CD4-positive, alpha-beta T cell treated with Interleukin-21 for 1 hour (primary cell): ENCODE results near the gene SHLD2.
"Not testable (repeated sequence)": the region's sequence is repeated elsewhere in the genome, so short reads cannot be mapped to it uniquely, and the experiment has no call there.

ENCODE experiments used
- DNase-seq: peaks from one replicate; pipeline ENCODE4 v3.0.0-alpha.2; 2020

SHLD2 gene

DNA sequence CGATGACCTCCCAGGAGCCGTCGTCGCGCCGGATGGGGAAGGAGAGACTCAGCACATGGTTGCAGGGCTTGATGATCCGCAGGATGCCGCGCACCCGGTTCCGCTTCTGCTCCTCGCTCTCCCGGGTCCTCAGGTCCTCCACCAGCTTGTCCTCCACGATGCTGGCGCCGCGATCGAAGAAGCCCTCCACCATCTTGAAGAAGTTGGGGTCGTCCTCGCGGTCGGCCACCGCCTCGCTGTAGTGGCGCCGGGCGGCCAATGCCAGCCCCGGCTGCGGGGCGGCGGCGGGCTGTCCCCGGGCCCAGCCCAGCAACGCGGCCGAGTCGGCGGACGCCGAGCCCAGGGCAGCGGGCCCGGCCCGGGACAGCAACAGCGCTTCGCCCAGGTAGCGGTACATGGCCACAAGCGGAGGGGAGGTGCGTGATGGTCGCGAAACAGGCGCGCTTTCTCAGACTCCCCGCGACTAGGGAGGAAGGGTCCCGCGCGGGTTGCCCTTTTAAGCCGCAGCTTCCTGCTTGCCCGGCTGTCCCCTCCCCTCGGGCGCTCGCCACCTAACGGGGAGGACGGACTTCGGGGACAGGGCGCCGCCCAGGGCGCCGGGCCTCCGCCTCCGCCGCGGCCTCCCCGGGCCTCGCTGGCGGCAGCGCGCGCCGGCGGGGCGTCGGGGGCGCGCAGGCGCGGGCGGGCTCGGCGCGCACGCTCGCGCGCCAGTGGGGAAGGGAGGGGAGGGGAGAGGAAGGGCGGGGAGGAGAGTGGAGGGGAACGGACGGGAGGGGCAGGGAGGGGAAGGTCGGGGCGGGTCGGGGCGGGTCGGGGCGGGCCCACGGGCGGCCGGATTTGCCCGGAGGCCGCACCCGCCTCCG lies at the start of gene SHLD2, which contains the start of gene GLUD1:
Gene SHLD2 (plus strand): TSS at position 834 of the 863 bp plus-strand sequence. CDS start 56,149 bp downstream, outside the sequence.
Gene GLUD1 (minus strand): TSS at position 471 of the 863 bp plus-strand sequence. CDS start 74 bp downstream, at position 397.
- peak; percentile 93 for DNase-seq

- DNase-seq, result no peak
These were observed 49.5 kb upstream of the SHLD2 start for GRCh38 chr10:87045434-87045938.

DNA sequence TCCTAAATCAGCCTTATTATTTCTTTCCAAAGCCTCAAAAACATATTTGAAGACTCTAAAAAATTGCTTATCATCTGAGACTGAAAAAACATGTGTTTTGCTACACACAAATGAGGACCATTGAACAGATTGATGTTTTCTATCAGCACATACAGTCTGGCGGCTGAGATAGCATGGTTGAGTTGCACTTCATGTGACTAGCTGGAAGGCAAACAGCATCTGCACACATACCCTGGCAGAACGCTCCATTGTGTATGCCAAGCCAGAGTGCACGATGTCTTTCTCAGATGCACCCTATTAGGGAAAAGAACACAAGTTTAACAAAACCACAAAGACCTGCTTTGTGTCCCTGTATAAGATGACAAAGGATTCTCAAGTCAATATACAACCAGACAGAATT lies 41.9 kb upstream of the SHLD2 start:
- DNase-seq, result no peak

- no peak for DNase-seq
These were observed 41.3 kb upstream of the SHLD2 start for GRCh38 chr10:87053577-87054181.

DNA sequence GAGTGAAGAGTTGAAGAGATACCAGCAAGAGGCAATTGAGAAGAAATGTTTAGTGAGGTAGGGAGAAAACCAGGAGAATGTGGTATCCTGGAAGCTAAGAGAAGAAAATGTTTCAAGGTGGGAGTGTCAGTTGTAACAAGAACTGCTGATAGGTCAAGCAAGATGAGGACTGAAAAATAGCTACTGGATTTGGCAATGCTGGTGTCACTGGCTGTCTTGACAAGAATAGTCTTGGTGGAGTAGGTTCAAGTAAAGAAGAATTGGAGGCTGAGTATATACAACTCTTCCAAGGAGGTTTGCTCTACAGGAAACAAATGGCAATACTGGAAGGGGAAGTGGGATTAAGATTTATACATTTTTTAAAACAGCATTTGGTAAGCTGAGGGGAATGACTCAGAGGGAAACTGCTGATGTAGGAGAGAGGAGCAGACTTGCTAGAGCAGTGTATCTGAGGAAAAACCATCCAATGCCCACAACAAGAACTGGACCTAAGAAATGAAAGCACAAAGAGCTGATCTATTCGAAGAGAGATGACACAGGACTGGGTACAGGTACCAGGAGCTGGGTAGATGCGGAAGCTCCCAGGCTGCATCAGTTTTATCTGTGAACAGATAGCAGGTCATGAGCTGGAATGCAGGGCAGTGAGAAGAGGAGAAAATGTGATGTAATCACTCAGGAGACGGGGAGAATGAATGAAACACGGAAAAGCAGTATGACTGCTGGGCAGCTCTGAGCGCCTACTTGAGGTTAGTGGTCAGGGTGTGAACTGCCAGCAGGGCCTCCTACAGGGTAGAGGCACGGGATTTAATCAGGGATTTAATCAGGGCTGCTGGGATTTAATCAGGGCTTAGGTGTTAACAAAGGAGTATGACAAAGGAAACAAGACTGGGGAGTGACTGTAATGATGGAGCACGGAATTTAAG lies 40.4 kb upstream of the SHLD2 start:
- no peak for DNase-seq

DNA sequence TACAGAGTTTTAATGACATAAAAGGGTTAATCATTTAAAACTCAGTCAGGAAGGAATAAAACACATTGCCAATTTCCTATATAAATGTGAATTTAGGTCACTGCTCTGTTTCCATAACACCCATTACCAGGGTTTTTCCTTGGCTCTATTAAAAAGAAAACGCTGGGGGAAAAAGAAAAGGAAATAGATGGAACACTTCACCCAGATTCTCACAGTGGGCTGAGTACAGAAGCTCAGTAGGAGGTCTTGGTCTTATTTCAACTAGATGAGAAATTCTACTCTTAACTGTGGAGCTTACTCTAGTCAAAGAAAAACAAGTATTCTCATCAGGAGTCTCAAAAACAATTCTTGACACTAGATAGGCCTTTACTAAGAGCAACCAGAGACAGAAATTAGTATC lies 36.8 kb upstream of the SHLD2 start:
- no peak for DNase-seq

DNA sequence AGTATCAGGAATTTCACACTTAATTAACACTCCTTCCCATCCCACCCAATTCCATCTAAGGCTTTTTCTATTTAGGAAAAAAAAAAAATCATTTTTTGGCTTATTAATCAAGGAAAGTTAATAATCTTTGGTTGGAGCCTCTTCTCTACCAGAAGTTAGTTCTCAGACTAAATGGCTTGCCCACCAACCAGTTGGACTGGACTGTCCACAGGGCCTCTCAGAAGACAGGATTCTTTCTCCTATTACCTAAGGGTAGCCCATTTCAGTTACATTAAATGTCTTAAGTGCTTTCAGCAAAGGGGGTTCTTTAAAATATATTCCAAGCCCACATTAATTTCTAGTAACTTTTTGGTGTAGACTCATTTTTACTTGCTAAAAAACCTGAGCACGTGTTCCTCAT lies 35.6 kb upstream of the SHLD2 start:
- DNase-seq, result no peak

DNA sequence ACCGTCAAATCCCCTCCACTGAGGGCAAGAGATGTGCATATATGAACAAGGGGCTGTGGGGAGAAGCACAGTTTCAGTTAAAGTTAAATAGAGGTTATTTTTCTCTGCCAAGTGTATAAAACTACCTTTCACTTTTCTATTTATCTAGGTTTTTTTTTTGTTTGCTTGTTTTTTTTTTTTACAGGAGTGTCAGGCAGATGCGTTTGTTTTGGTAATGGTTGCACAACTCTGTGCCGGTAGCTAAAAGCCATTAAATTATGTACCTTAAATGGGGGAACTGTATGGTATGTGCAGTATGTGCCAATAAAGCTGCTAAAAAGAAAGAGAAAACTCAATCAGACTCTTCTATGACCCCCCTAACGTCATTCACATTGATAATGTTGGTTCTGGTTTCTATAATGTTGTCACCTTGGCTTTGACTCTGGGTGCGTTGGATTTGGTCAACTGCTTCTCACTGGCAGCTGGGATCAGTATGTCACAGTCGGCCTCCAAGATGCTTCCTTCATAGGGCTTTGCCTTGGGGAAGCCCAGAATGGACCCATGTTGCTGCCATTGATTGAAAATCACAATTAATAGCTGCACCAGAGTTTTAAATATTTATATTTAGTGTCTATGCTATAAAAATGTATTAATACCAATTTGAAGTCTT lies 34.6 kb upstream of the SHLD2 start:
- DNase-seq, result no peak

- no peak for DNase-seq
These were observed 30.4 kb upstream of the SHLD2 start for GRCh38 chr10:87064651-87065050.

- no peak for DNase-seq
These were observed 28.8 kb upstream of the SHLD2 start for GRCh38 chr10:87066178-87066577.

DNA sequence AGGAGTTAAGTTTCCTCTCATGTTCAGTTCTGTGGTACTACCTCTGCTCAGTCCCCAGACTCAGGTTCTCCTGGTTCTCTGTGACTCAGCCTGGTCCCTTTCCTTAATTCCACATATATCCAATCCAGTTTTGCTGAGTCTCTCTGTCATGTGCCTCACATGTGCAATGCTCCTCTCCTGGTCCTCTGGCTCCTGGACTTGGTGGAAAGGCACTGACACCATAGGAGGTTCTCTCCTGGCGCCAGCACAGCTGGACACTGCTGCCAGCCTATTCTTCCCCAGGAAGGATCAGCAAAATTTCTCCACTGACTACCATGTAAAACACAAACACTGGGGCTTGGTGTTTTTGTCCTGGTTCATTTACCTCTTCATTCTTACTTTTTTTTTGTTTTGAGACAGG lies 28.1 kb upstream of the SHLD2 start:
- DNase-seq, result no peak

DNA sequence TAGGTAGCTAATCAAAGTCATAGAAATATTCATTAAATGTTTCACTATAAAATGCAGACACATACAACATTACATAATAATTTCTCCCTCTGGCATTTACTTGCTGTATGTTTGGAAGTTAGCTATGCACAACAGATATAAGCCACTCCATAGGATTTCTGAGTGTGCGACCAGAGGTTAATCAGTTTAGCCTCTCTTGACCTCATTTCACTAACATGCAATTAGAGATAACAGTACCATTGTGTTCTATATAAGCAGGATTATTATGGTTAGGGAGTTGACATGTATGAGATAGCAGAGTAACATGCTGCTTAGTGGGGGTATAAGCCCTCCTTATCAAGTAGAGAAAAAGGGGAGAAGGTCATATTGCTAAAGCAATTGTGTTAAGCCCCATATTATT lies 26.7 kb upstream of the SHLD2 start:
- no peak for DNase-seq

- DNase-seq, result no peak
These were observed 22.6 kb upstream of the SHLD2 start for GRCh38 chr10:87072449-87072848.

DNA sequence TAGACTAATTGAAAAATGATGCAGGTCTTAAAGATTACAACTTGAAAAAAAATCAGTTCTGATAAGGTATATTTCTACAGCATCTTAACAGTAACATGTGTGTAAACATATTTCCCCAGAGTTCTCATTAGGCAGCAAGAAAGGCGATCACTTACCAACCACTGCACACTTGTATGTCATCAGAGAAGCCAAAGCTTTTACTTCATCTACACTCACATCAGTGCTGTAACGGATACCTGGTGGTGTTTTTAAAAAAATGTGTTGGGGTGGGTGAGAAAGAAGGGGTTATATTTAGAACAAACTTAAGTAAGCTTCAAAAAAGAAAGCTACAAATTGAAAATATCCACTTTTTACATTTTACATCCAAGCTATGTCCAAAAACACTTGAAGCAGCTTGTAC lies 18.6 kb upstream of the SHLD2 start:
- not testable (repeated sequence) for DNase-seq

DNA sequence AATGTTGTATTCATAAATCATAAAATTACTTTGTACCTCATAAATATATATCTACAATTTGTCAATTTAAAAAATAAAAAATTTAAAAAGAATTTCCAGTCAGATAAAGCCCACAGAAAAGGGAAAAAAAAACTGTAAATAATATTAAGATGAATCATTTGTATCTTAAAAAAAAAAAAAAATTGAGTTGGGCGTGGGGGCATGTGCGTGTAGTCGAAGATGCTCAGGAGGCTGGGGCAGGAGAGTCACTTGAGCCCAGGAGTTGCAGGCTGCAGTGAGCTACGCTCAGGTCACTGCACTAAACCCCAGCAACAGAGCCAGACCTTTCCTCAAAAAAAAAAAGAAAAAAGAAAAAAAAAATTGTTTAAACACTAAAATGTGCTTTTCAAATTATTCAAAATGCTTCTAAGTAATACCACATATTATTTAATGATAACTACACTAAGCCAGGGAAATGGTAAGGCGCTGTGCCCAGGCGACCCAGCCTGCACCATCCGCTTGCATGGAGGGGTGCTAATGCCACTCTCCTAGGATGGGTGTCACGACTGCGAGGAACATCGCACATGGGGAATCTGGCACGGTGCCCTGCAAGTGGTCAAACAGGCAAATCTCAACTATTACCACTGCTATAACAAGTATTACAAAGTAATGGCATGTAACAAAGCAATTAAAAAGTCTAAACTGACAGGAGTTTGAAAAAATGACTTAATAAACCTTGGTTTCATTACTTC lies 15.7 kb upstream of the SHLD2 start:
- no peak for DNase-seq

- not testable (repeated sequence) for DNase-seq
These were observed 14.4 kb upstream of the SHLD2 start for GRCh38 chr10:87080621-87081020.

GRCh38 chr10:87081574-87081973 lies 13.4 kb upstream of the SHLD2 start:
- not testable (repeated sequence) for DNase-seq

- not testable (repeated sequence) for DNase-seq
These were observed 12.8 kb upstream of the SHLD2 start for GRCh38 chr10:87082219-87082618.

GRCh38 chr10:87083576-87084290 lies 11.3 kb upstream of the SHLD2 start:
- DNase-seq, result peak; percentile 62

DNA sequence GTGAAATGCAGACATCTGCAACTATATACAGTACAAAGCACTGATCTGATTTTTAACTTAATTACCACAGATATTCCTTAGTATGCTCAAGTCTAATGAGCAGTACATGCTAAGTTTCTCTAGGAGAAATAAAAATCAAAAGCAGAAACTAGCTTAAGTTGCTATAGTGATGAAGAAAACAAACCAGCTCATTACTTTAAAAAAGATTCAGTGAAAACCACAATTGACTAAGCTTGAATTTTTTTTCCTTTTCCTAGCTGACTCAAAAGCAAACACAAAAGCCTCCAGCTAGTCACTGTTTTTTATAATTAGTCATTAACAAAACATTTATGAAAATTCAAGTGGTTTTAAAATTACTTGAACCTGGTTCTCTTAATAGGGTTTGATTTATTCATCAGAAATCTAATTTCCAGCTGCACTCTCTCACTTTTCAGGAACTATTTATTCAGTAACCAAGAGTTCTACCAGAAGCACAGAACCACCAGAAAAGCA lies 10.7 kb upstream of the SHLD2 start:
- DNase-seq, result peak; percentile 58

- no peak for DNase-seq
These were observed 9.5 kb upstream of the SHLD2 start for GRCh38 chr10:87085537-87085936.
